ENCODE data around the gene FDXACB1. TPM values are rescaled to one million over a fixed set of nuclear protein-coding genes. Genes with fewer than 3 reads are reported as not detected.

Gene FDXACB1
- total RNA-seq, 1 donor from 2014 or later = 1.6 TPM

- Mint-ChIP-seq H3K4me1 (ENCODE audit: low read depth, unreplicated experiment) (peaks cover 3% of the 10 kb centered on the region), H3K36me3 (ENCODE audit: unreplicated experiment) (no peaks in the 10 kb centered on the region), H3K4me3 (ENCODE audit: unreplicated experiment) (peak overlapping the region; percentile 95), H3K9me3 (ENCODE audit: unreplicated experiment) (no peaks in the 10 kb centered on the region), H3K27me3 (ENCODE audit: unreplicated experiment) (peaks cover 8% of the 10 kb centered on the region), H3K27ac (ENCODE audit: unreplicated experiment) (peak overlapping the region; percentile 85)
- TF ChIP-seq, protein P1, sequence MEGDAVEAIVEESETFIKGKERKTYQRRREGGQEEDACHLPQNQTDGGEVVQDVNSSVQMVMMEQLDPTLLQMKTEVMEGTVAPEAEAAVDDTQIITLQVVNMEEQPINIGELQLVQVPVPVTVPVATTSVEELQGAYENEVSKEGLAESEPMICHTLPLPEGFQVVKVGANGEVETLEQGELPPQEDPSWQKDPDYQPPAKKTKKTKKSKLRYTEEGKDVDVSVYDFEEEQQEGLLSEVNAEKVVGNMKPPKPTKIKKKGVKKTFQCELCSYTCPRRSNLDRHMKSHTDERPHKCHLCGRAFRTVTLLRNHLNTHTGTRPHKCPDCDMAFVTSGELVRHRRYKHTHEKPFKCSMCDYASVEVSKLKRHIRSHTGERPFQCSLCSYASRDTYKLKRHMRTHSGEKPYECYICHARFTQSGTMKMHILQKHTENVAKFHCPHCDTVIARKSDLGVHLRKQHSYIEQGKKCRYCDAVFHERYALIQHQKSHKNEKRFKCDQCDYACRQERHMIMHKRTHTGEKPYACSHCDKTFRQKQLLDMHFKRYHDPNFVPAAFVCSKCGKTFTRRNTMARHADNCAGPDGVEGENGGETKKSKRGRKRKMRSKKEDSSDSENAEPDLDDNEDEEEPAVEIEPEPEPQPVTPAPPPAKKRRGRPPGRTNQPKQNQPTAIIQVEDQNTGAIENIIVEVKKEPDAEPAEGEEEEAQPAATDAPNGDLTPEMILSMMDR (IDR thresholded peaks at IDR 0.05; ENCODE audit: partially characterized antibody, unreplicated experiment) = no peak
- no peak for DNase-seq
Observed at GRCh38 chr11:111870522-111870885, 8.5 kb downstream of the FDXACB1 start.

DNA sequence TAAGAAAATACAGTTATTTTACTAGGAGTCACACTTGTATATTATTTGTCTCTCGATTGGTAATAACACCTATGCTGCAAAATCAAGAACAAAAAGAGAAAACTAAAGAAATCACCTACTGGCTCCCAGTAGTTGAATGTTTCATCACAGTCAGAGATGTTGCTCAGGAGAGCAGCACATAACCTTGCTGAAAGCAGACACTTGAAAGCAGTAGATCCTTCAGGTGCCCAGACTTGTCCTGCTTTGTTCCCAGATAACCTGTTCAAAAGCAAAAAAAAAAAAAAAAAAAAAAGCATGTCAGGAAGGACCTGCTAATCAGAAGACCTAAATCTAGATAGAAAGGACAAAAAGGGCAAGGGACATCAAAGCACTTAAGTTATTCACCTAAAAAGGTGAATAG is 8.9 kb downstream of the FDXACB1 start:
- Mint-ChIP-seq H3K36me3 (ENCODE audit: unreplicated experiment) (no peaks in the 10 kb centered on the region), H3K27ac (ENCODE audit: unreplicated experiment) (no peak overlapping the region), H3K4me3 (ENCODE audit: unreplicated experiment) (peak overlapping the region; percentile 44), H3K4me1 (ENCODE audit: low read depth, unreplicated experiment) (peaks cover 3% of the 10 kb centered on the region), H3K27me3 (ENCODE audit: unreplicated experiment) (peaks cover 8% of the 10 kb centered on the region), H3K9me3 (ENCODE audit: unreplicated experiment) (no peaks in the 10 kb centered on the region)
- no peak for DNase-seq
- TF ChIP-seq, protein P1 (IDR thresholded peaks at IDR 0.05; ENCODE audit: partially characterized antibody, unreplicated experiment) = no peak

GRCh38 chr11:111860257-111860656 is 18.7 kb downstream of the FDXACB1 start:
- Mint-ChIP-seq H3K27me3 (ENCODE audit: unreplicated experiment) (no peaks in the 10 kb centered on the region), H3K4me3 (ENCODE audit: unreplicated experiment) (no peak overlapping the region), H3K9me3 (ENCODE audit: unreplicated experiment) (no peaks in the 10 kb centered on the region), H3K4me1 (ENCODE audit: low read depth, unreplicated experiment) (no peaks in the 10 kb centered on the region), H3K27ac (ENCODE audit: unreplicated experiment) (no peak overlapping the region), H3K36me3 (ENCODE audit: unreplicated experiment) (peaks cover 4% of the 10 kb centered on the region)
- no peak for DNase-seq
- TF ChIP-seq, protein P1 (IDR thresholded peaks at IDR 0.05; ENCODE audit: partially characterized antibody, unreplicated experiment) = no peak

- no peak for DNase-seq
- no peaks in the 10 kb centered on the region for H3K4me1 Mint-ChIP-seq (ENCODE audit: low read depth, unreplicated experiment)
- no peak overlapping the region for H3K27ac Mint-ChIP-seq (ENCODE audit: unreplicated experiment)
- TF ChIP-seq, protein P1 (IDR thresholded peaks at IDR 0.05; ENCODE audit: partially characterized antibody, unreplicated experiment) = no peak
- H3K36me3 Mint-ChIP-seq (ENCODE audit: unreplicated experiment) = peaks cover 10% of the 10 kb centered on the region
- H3K4me3 Mint-ChIP-seq (ENCODE audit: unreplicated experiment) = no peak overlapping the region
- H3K27me3 Mint-ChIP-seq (ENCODE audit: unreplicated experiment) = no peaks in the 10 kb centered on the region
- no peaks in the 10 kb centered on the region for H3K9me3 Mint-ChIP-seq (ENCODE audit: unreplicated experiment)
Observed at GRCh38 chr11:111855506-111855905, 23.5 kb downstream of the FDXACB1 start.

GRCh38 chr11:111852103-111852502 is 26.9 kb downstream of the FDXACB1 start:
- H3K27me3 Mint-ChIP-seq (ENCODE audit: unreplicated experiment) = no peaks in the 10 kb centered on the region
- no peak for DNase-seq
- no peak overlapping the region for H3K4me3 Mint-ChIP-seq (ENCODE audit: unreplicated experiment)
- H3K9me3 Mint-ChIP-seq (ENCODE audit: unreplicated experiment) = no peaks in the 10 kb centered on the region
- H3K27ac Mint-ChIP-seq (ENCODE audit: unreplicated experiment) = no peak overlapping the region
- no peaks in the 10 kb centered on the region for H3K4me1 Mint-ChIP-seq (ENCODE audit: low read depth, unreplicated experiment)
- TF ChIP-seq, protein P1 (IDR thresholded peaks at IDR 0.05; ENCODE audit: partially characterized antibody, unreplicated experiment) = no peak
- H3K36me3 Mint-ChIP-seq (ENCODE audit: unreplicated experiment) = peaks cover 5% of the 10 kb centered on the region

Measured in glutamatergic neuron (in vitro differentiated cells).